GM10248 (cell line): ENCODE measurements around the gene LRWD1.

Source experiments
- CTCF ChIA-PET: fragments of 300-600 bp; sonication (Branson Sonifier 250); formaldehyde crosslinking; extraction: SDS; loops from one replicate; lab custom pipeline; 2021; ENCODE audit warnings: antibody characterized with exemption; lab: Yijun Ruan, JAX
- POLR2A ChIA-PET: fragments of 350-650 bp; sonication (Branson Sonifier 250); formaldehyde crosslinking; extraction: SDS; loops from one replicate; lab custom pipeline; 2020; ENCODE audit warnings: antibody characterized with exemption; lab: Yijun Ruan, JAX
- DNase-seq: peaks from one replicate; pipeline ENCODE4 v3.0.0; 2012; ENCODE audit errors: extremely low spot score
- TF ChIP-seq, protein P1 (sequence below): IDR thresholded peaks from 2 replicates; pipeline ENCODE4 v1.5.1; 2012; ENCODE audit warnings: mild to moderate bottlenecking, low read depth; ENCODE audit errors: extremely low read depth, missing control alignments, control extremely low read depth

LRWD1 gene

GRCh38 chr7:102463841-102464576 is 775 bp upstream of the LRWD1 start:
- TF ChIP-seq, protein P1, sequence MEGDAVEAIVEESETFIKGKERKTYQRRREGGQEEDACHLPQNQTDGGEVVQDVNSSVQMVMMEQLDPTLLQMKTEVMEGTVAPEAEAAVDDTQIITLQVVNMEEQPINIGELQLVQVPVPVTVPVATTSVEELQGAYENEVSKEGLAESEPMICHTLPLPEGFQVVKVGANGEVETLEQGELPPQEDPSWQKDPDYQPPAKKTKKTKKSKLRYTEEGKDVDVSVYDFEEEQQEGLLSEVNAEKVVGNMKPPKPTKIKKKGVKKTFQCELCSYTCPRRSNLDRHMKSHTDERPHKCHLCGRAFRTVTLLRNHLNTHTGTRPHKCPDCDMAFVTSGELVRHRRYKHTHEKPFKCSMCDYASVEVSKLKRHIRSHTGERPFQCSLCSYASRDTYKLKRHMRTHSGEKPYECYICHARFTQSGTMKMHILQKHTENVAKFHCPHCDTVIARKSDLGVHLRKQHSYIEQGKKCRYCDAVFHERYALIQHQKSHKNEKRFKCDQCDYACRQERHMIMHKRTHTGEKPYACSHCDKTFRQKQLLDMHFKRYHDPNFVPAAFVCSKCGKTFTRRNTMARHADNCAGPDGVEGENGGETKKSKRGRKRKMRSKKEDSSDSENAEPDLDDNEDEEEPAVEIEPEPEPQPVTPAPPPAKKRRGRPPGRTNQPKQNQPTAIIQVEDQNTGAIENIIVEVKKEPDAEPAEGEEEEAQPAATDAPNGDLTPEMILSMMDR = no peak
- DNase-seq = no peak
- CTCF ChIA-PET = interaction anchor here (0.9 to 1.8 kb wide), 4 partner anchors 14 to 57 kb away, joined by 3 to 7 read pairs (median 4); no protein-coding TSS in a partner anchor
- POLR2A ChIA-PET = no interaction called here

DNA sequence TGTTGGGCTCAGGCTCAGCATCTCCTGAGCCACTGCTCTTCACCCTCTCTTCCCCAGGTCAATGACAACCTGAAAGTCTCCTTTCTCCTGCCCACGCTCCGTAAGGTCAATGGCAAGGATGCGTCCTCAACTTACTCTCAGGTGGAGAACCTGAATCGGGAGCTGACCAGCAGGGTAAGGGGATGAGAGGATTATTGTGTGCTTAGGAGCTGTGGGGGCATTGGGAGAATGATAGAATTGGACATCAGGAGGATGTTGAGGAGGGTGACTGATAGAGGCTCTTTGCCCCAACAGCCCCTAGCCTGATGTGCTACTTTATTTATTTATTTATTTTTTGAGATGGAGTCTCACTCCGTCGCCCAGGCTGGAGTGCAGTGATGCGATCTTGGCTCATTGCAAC is 1.3 kb downstream of the LRWD1 start:
- no peak for DNase-seq
- ChIA-PET POLR2A (interaction anchor here (0.6 kb wide), 1 partner anchor 102 kb away, joined by 3 read pairs; no protein-coding TSS in a partner anchor), CTCF (interaction anchor here (0.6 to 3.6 kb wide), 11 partner anchors 8 to 746 kb away, joined by 3 to 16 read pairs (median 6); no protein-coding TSS in a partner anchor)
- TF ChIP-seq, protein P1 = no peak

DNA sequence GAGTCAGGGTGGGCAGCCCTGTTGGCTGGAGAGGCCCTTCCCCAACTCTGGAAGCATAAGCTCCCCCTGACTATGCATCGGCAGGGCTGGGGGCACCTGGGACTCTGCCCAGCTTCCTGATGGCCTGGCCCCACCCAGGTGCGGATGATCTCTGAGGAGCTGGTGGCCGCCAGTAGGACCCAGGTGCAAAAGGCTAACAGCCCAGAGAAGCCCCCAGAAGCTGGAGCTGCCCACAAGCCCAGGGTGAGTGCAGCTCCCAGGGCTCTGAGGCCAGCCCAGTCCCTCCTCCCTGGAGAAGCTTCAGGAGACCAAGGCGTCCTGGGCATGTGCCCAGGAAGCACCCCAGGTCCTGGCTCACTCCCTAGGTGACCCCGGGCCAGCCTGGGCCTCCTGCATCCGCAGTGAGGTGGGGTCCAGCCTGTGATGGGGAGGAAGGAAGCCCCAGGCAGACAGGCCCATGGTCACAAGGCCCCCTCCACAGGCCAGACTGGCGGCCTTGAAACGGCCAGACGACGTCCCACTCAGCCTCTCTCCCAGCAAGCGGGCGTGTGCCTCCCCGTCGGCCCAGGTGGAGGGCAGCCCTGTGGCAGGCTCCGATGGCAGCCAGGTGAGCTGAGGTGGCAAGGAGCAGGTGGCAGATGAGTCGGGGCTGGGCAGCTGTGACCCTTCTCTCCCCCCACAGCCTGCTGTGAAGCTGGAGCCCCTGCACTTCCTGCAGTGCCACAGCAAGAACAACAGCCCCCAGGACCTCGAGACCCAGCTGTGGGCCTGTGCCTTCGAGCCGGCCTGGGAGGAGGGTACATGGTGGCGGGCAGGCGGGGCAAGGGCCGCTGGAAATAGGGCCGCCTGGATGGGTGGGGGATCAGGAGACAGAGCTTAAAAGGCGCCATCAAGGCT is 3.0 kb downstream of the LRWD1 start:
- TF ChIP-seq, protein P1 = no peak
- DNase-seq = no peak
- ChIA-PET CTCF (interaction anchor here (0.8 to 3.6 kb wide), 19 partner anchors 10 to 184 kb away, joined by 3 to 16 read pairs (median 4); no protein-coding TSS in a partner anchor), POLR2A (interaction anchor here (0.6 to 0.7 kb wide), 2 partner anchors 52 to 58 kb away, joined by 3 read pairs; no protein-coding TSS in a partner anchor)

GRCh38 chr7:102468478-102469350 is 3.9 kb downstream of the LRWD1 start:
- no peak for DNase-seq
- ChIA-PET CTCF (interaction anchor here (0.9 to 3.6 kb wide), 6 partner anchors 11 to 170 kb away, joined by 3 to 16 read pairs (median 8); no protein-coding TSS in a partner anchor), POLR2A (no interaction called here)
- TF ChIP-seq, protein P1 = no peak

- TF ChIP-seq, protein P1 = no peak
- no peak for DNase-seq
- ChIA-PET CTCF (interaction anchor here (3.6 kb wide), 1 partner anchor 65 kb away, joined by 16 read pairs; no protein-coding TSS in a partner anchor), POLR2A (no interaction called here)
These were observed 4.7 kb downstream of the LRWD1 start for GRCh38 chr7:102469351-102469971.
